ENCODE data around the gene P2RY8. TPM values are rescaled to one million over a fixed set of nuclear protein-coding genes. Genes with fewer than 3 reads are reported as not detected.

Gene P2RY8
- total RNA-seq, 1 donor from 2014 or later = 3.1 TPM

DNA sequence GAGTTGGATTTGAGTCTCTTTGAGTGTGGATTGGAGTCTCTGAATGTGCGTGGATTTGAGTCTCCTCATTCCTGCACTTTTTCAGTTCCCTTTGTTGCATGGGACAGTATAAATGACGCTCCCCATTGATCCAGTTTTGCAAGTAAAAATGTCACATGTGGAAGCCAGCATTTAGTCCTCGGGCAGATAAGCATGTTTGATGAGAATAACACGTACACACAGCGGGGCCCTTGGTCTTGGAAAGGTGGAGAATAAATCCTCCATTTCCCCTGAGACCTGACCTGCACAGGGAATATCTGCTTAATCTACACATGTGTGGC is 8.1 kb downstream of the P2RY8 start:
- DNase-seq (no peak), ATAC-seq (no peak)
- H3K27ac ChIP-seq = no peak overlapping the region
- no peaks in the 10 kb centered on the region for H3K9me3 ChIP-seq
- intact Hi-C loops (cut with DNase I) = no loop called here
- no peaks in the 10 kb centered on the region for H3K36me3 ChIP-seq
- H3K27me3 ChIP-seq = no peaks in the 10 kb centered on the region
- H3K4me3 ChIP-seq = no peak overlapping the region
- TF ChIP-seq, protein P1, sequence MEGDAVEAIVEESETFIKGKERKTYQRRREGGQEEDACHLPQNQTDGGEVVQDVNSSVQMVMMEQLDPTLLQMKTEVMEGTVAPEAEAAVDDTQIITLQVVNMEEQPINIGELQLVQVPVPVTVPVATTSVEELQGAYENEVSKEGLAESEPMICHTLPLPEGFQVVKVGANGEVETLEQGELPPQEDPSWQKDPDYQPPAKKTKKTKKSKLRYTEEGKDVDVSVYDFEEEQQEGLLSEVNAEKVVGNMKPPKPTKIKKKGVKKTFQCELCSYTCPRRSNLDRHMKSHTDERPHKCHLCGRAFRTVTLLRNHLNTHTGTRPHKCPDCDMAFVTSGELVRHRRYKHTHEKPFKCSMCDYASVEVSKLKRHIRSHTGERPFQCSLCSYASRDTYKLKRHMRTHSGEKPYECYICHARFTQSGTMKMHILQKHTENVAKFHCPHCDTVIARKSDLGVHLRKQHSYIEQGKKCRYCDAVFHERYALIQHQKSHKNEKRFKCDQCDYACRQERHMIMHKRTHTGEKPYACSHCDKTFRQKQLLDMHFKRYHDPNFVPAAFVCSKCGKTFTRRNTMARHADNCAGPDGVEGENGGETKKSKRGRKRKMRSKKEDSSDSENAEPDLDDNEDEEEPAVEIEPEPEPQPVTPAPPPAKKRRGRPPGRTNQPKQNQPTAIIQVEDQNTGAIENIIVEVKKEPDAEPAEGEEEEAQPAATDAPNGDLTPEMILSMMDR (IDR thresholded peaks at IDR 0.05) = no peak
- no peaks in the 10 kb centered on the region for H3K4me1 ChIP-seq

DNA sequence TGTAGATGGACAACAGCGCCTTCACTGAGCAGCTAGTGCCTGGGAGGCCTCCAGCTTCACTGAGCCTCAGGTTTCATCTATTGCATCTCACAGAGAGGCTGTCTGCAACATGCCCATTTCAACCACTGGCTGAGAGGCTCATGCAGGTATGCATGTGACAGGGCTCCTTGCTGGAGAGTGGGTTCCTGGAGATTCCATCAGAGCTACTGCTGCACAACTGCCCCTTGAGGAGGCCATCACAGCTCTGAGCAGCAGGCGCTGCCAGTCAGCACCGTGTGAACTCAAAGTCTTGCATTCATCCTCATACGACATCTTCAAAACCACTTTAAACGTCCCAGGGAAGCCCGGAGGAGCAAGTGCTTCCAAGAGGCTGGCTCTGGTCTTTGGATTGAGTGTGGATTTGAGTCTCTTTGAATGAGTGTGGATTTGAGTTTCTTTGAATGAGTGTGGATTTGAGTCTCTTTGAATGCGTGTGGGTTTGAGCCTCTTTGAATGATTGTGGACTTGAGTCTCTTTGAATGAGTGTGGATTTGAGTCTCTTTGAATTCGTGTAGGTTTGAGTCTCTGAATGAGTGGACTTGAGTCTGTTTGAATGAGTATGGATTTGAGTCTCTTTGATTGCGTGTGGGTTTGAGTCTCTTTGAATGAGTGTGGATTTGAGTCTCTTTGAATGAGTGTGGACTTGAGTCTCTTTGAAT is 8.7 kb downstream of the P2RY8 start:
- Histone ChIP-seq H3K9me3 (no peaks in the 10 kb centered on the region), H3K4me1 (no peaks in the 10 kb centered on the region), H3K4me3 (no peak overlapping the region), H3K36me3 (no peaks in the 10 kb centered on the region), H3K27ac (no peak overlapping the region), H3K27me3 (no peaks in the 10 kb centered on the region)
- peak; percentile 17 for DNase-seq
- TF ChIP-seq, protein P1 (IDR thresholded peaks at IDR 0.05) = no peak
- no peak for ATAC-seq
- intact Hi-C loops (cut with DNase I) = no loop called here

DNA sequence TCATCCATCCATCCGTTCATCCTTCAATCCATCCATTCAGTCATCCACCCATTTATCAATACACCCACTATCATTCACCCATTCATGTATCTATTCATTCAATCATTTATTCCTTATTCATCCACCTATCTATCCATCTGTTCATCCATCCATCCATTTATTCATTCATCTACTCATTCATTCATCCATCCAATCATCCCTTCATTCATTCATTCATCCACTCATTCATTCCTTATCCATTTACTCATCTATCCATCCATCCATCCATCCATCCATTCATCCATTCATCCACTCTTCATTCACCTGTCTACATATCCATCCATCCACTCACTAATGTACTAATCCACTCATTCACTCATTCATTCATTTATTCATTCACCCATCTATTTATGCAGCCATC is 9.5 kb downstream of the P2RY8 start:
- intact Hi-C loops (cut with DNase I) = no loop called here
- Histone ChIP-seq H3K4me1 (no peaks in the 10 kb centered on the region), H3K27ac (no peak overlapping the region), H3K4me3 (no peak overlapping the region), H3K27me3 (no peaks in the 10 kb centered on the region), H3K9me3 (no peaks in the 10 kb centered on the region), H3K36me3 (no peaks in the 10 kb centered on the region)
- no peak for ATAC-seq
- no peak for DNase-seq
- TF ChIP-seq, protein P1 (IDR thresholded peaks at IDR 0.05) = no peak

DNA sequence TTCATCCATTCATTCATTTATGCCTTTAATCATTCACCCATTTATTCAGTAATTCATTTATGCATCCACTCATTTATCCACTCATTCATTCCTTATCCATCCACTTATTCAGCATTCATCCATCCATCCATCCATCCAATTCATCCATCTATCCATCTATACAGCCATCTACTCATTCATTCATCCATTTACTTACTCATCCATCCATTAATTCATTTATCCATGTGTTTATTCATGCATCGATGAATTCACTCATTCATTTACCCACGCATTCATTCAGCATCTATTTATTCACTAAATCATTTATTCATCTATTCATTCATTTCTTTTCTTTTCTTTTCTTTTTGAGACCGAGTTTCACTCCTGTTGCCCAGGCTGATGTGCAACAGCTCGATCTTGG is 10.4 kb downstream of the P2RY8 start:
- ATAC-seq (no peak), DNase-seq (no peak)
- Histone ChIP-seq H3K36me3 (no peaks in the 10 kb centered on the region), H3K27ac (no peak overlapping the region), H3K27me3 (no peaks in the 10 kb centered on the region), H3K4me3 (no peak overlapping the region), H3K9me3 (no peaks in the 10 kb centered on the region), H3K4me1 (no peaks in the 10 kb centered on the region)
- TF ChIP-seq, protein P1 (IDR thresholded peaks at IDR 0.05) = no peak
- intact Hi-C loops (cut with DNase I) = no loop called here

DNA sequence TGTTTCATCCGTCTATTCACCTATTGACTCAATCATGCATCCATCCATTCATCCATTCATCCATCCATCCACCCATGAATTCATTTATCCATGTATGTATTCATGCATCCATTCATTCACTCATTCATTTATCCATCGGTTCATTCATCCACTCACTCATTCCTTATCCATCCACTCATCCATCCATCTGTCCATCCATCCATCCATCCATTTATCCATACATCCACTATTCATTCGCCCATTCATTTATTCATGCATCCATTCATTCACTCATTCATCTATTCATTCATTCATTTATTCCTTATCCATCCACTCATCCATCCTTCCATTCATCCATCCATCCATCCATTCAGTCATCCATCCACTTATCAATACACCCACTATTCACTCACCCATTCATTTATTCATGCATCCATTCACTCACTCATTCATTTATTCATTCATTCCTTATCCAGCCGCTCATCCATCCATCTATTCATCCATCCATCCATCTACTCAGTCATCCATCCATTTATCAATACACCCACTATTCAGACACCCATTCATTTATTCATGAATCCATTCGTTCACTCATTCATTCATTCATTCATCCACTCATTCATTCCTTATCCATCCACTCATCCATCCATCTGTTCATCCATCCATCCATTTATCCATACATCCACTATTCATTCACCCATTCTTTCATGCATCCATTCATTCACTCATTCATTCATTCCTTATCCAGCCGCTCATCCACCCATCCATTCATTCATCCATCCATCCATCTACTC is 11.2 kb downstream of the P2RY8 start:
- Histone ChIP-seq H3K27me3 (no peaks in the 10 kb centered on the region), H3K36me3 (no peaks in the 10 kb centered on the region), H3K4me1 (no peaks in the 10 kb centered on the region), H3K9me3 (no peaks in the 10 kb centered on the region), H3K27ac (no peak overlapping the region), H3K4me3 (no peak overlapping the region)
- ATAC-seq = no peak
- TF ChIP-seq, protein P1 (IDR thresholded peaks at IDR 0.05) = no peak
- intact Hi-C loops (cut with DNase I) = no loop called here
- DNase-seq = no peak

All from upper lobe of right lung (tissue), 1 donor.